ENCODE results near the gene FOCAD. TPM values are rescaled to one million over a fixed set of nuclear protein-coding genes. Genes with fewer than 3 reads are reported as not detected.

FOCAD gene
- total RNA-seq, 2 donors from 2014 or later: 51.6 to 56.8 TPM

DNA sequence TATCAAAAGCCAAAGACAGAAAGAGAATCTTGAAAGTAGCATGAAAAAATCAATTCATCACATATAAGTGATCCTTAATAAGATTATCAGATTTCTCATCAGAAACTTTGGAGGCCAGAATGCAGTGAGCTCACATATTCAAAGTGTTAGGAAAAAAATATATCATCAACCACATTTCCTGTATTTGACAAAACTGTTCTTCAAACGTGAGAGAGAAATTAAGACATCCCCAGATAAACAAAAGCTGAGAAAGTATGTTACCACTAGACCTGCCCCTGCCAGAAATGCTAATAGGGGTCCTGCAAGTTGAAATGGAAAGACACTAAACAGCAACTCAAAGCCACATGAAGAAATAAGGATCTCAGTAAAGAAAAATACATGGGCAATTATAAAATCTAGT, 317.5 kb downstream of the FOCAD start:
- Mint-ChIP-seq H3K27ac (no peak overlapping the region), H3K27me3 (ENCODE audit: insufficient read depth) (no peaks in the 10 kb centered on the region), H3K9me3 (no peaks in the 10 kb centered on the region), H3K4me3 (no peak overlapping the region), H3K4me1 (no peaks in the 10 kb centered on the region), H3K36me3 (ENCODE audit: low read depth) (peaks cover 17% of the 10 kb centered on the region)
- 70% methylated on average over 1 of the region's 1 CpG; no CpG with 5 or more reads in 1 of the 2 experiments for WGBS, 2 experiments (ENCODE audit: insufficient coverage in 1 of 2, insufficient read length in 1 of 2)
- Histone ChIP-seq H3K9ac (ENCODE audit: extremely low read depth, low read length, poor library complexity, severe bottlenecking) (no peak overlapping the region), H3K27me3 (ENCODE audit: control insufficient read depth, insufficient read depth, low read length, poor library complexity, severe bottlenecking) (no peaks in the 10 kb centered on the region), H3K36me3 (ENCODE audit: control insufficient read depth, insufficient read depth, low read length) (no peaks in the 10 kb centered on the region), H3K4me1 (ENCODE audit: control insufficient read depth, insufficient read depth, low read length) (no peaks in the 10 kb centered on the region), H3K4me3 (ENCODE audit: low read length) (no peak overlapping the region), H3K27ac (ENCODE audit: low read depth, low read length) (no peak overlapping the region), H3K9me3 (ENCODE audit: control insufficient read depth, low read length) (peaks cover 8% of the 10 kb centered on the region)
- TF ChIP-seq CTCF (conservative IDR thresholded peaks at IDR 0.05): no peak
- DNase-seq: no peak

DNA sequence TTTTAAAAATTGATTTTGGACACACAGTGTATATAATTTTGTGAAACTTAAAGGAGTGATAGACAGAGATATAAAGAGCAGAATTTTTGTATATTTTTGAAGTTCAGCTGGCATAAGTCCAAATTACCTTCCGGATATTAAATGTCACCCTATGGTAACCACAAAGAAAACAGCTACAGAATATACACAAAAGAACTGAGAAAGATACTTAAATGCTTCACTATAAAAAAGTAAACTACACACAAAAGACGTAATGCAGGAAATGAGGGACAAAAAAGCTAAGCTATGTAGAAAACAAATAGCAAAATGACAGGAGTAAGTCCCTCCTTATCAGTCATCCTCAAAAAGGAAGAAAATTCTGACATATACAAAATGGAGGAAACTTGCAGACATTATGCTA, 318.0 kb downstream of the FOCAD start:
- Histone ChIP-seq H3K9ac (ENCODE audit: extremely low read depth, low read length, poor library complexity, severe bottlenecking) (no peak overlapping the region), H3K36me3 (ENCODE audit: control insufficient read depth, insufficient read depth, low read length) (no peaks in the 10 kb centered on the region), H3K9me3 (ENCODE audit: control insufficient read depth, low read length) (peaks cover 8% of the 10 kb centered on the region), H3K4me3 (ENCODE audit: low read length) (no peak overlapping the region), H3K27me3 (ENCODE audit: control insufficient read depth, insufficient read depth, low read length, poor library complexity, severe bottlenecking) (no peaks in the 10 kb centered on the region), H3K27ac (ENCODE audit: low read depth, low read length) (no peak overlapping the region), H3K4me1 (ENCODE audit: control insufficient read depth, insufficient read depth, low read length) (no peaks in the 10 kb centered on the region)
- Mint-ChIP-seq H3K4me1 (no peaks in the 10 kb centered on the region), H3K4me3 (no peak overlapping the region), H3K27ac (no peak overlapping the region), H3K36me3 (ENCODE audit: low read depth) (peaks cover 17% of the 10 kb centered on the region), H3K9me3 (no peaks in the 10 kb centered on the region), H3K27me3 (ENCODE audit: insufficient read depth) (no peaks in the 10 kb centered on the region)
- TF ChIP-seq CTCF (conservative IDR thresholded peaks at IDR 0.05): no peak
- WGBS, 2 experiments (ENCODE audit: insufficient coverage in 1 of 2, insufficient read length in 1 of 2): 96% methylated on average over 2 of the region's 2 CpGs; no CpG with 5 or more reads in 1 of the 2 experiments
- no peak for DNase-seq

DNA sequence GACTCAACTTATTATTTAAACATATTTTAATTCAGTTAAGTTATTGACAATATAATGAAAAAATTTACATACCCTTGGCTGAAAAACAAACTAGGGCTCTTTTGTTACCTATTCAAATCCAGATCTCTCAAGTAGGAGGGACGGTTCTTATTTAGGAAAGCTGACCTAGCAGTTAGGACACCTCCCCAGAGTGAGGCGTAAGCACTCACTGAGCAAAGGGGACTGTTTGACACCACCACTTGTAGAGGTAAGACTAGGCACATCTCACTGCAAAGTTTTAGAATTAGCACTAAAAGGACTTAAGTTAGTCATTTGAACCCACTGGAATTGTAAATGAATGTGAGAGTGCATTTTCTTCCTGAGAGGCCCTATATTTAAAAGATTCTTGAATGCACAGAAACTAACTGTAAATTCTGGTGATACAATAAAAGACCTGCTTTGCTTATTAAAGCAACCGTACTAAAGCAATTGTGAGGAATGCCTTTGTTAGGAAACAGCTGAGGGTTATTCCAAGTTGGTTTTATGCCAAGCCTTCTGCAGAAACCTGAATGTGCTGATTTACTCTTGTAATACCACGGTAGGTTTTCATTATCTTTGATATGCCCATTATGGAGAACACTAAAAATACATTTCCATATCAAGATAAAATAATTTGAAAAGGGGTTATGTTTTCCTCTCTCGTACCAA, 331.2 kb downstream of the FOCAD start:
- 87 to 100% methylated on average over 4 to 5 of the region's 5 CpGs for WGBS, 2 experiments (ENCODE audit: insufficient coverage in 1 of 2, insufficient read length in 1 of 2)
- Histone ChIP-seq H3K27ac (ENCODE audit: low read depth, low read length) (no peak overlapping the region), H3K4me3 (ENCODE audit: low read length) (no peak overlapping the region), H3K9me3 (ENCODE audit: control insufficient read depth, low read length) (no peaks in the 10 kb centered on the region), H3K27me3 (ENCODE audit: control insufficient read depth, insufficient read depth, low read length, poor library complexity, severe bottlenecking) (no peaks in the 10 kb centered on the region), H3K4me1 (ENCODE audit: control insufficient read depth, insufficient read depth, low read length) (no peaks in the 10 kb centered on the region), H3K9ac (ENCODE audit: extremely low read depth, low read length, poor library complexity, severe bottlenecking) (no peak overlapping the region), H3K36me3 (ENCODE audit: control insufficient read depth, insufficient read depth, low read length) (no peaks in the 10 kb centered on the region)
- no peak overlapping the region for H3K27ac Mint-ChIP-seq
- H3K4me3 Mint-ChIP-seq: no peak overlapping the region
- no peaks in the 10 kb centered on the region for H3K36me3 Mint-ChIP-seq (ENCODE audit: low read depth)
- peaks cover 9% of the 10 kb centered on the region for H3K4me1 Mint-ChIP-seq
- no peak for TF ChIP-seq CTCF (conservative IDR thresholded peaks at IDR 0.05)
- no peaks in the 10 kb centered on the region for H3K9me3 Mint-ChIP-seq
- peak; percentile 53 for DNase-seq
- no peaks in the 10 kb centered on the region for H3K27me3 Mint-ChIP-seq (ENCODE audit: insufficient read depth)
